GM19328 (cell line): ENCODE data around the gene OSM.
"Not testable (repeated sequence)": the region's sequence is repeated elsewhere in the genome, so short reads cannot be mapped to it uniquely, and the experiment has no call there.

Experiments
- ATAC-seq: cut with Tn5 transposase; IDR thresholded peaks from one replicate; pipeline ENCODE4 v1.9.1; 2021; ENCODE audit warnings: mild to moderate bottlenecking, moderate library complexity; ENCODE audit not compliant: unreplicated experiment

The OSM gene

GRCh38 chr22:30245985-30246813 lies 20.5 kb downstream of the OSM start, which contains the start of gene LIF:
LIF (minus strand) TSS chr22:30246759; CDS start chr22:30246695, 64 bp downstream.
- no peak for ATAC-seq

GRCh38 chr22:30245181-30245984 lies 21.3 kb downstream of the OSM start:
- ATAC-seq = no peak

GRCh38 chr22:30244641-30245040 lies 22.0 kb downstream of the OSM start:
- ATAC-seq = no peak

GRCh38 chr22:30244066-30244465 lies 22.6 kb downstream of the OSM start:
- no peak for ATAC-seq

- ATAC-seq = no peak
Observed at GRCh38 chr22:30243661-30244060, 23.0 kb downstream of the OSM start.

GRCh38 chr22:30241576-30242371 lies 24.9 kb downstream of the OSM start:
- no peak for ATAC-seq

GRCh38 chr22:30240541-30241417 lies 25.9 kb downstream of the OSM start:
- no peak for ATAC-seq

GRCh38 chr22:30239488-30240405 lies 26.9 kb downstream of the OSM start:
- no peak for ATAC-seq

- no peak for ATAC-seq
Observed at GRCh38 chr22:30238661-30239487, 27.8 kb downstream of the OSM start.

- no peak for ATAC-seq
Observed at GRCh38 chr22:30238136-30238535, 28.5 kb downstream of the OSM start.

- no peak for ATAC-seq
Observed at GRCh38 chr22:30236875-30237274, 29.8 kb downstream of the OSM start.

GRCh38 chr22:30235687-30236170 lies 30.9 kb downstream of the OSM start:
- no peak for ATAC-seq

GRCh38 chr22:30234786-30235470 lies 31.7 kb downstream of the OSM start:
- no peak for ATAC-seq

GRCh38 chr22:30234325-30234724 lies 32.3 kb downstream of the OSM start:
- not testable (repeated sequence) for ATAC-seq

- no peak for ATAC-seq
Observed at GRCh38 chr22:30233582-30233981, 33.1 kb downstream of the OSM start.

- no peak for ATAC-seq
Observed at GRCh38 chr22:30232716-30233218, 33.9 kb downstream of the OSM start.

GRCh38 chr22:30230787-30231461 lies 35.7 kb downstream of the OSM start:
- no peak for ATAC-seq
